Measurements from ENCODE around the gene DHX38.

The DHX38 gene

DNA sequence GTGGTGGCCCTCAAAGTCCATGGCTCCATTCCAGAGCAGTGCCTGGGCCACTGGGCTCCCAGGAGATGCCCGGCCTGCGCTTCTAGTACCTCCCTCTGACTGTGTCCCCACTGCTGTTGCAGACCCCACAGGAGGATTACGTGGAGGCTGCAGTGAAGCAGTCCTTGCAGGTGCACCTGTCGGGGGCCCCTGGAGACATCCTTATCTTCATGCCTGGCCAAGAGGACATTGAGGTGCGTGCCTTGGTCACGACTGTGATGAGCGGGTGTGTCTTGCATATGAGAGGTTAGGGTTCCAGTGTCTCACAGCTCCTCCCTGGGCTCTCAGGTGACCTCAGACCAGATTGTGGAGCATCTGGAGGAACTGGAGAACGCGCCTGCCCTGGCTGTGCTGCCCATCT, 11.3 kb downstream of the DHX38 start:
- Histone ChIP-seq H2AK5ac (ENCODE audit: low read depth, low read length) (no peak overlapping the region), H3K4ac (ENCODE audit: low read length) (no peak overlapping the region), H3K9me3 (replicated peaks in 1 of 2; ENCODE audit: control insufficient read depth in 2 of 2, insufficient read depth in 1 of 2, low read depth in 1 of 2, low read length in 2 of 2) (no peaks in the 10 kb centered on the region), H2BK5ac (ENCODE audit: low read length) (no peak overlapping the region), H3K4me2 (ENCODE audit: insufficient read depth, low read length, poor library complexity, severe bottlenecking) (no peak overlapping the region), H2BK12ac (ENCODE audit: low read length) (no peak overlapping the region), H3K27me3 (ENCODE audit: control insufficient read depth in 3 of 3, insufficient read depth in 3 of 3, low read depth in 1 of 3, low read length in 3 of 3) (no peaks in the 10 kb centered on the region), H3K27ac (replicated peaks; ENCODE audit: low read length) (no peak overlapping the region), H3K79me1 (ENCODE audit: low read depth, low read length) (no peaks in the 10 kb centered on the region), H4K8ac (ENCODE audit: low read depth, low read length) (no peak overlapping the region), H3K36me3 (replicated peaks in 1 of 2; ENCODE audit: control insufficient read depth in 2 of 2, insufficient read depth in 2 of 2, low read length in 2 of 2) (peaks cover 87 to 100% of the 10 kb centered on the region in 2 donors), H3K18ac (ENCODE audit: low read length) (no peak overlapping the region), H2BK120ac (ENCODE audit: low read depth, low read length) (no peak overlapping the region), H4K91ac (ENCODE audit: low read depth, low read length, poor library complexity) (no peak overlapping the region), H2BK15ac (ENCODE audit: low read length) (no peak overlapping the region), H2AFZ (ENCODE audit: low read length) (no peak overlapping the region), H3K4me3 (ENCODE audit: low read length in 2 of 2) (no peak overlapping the region), H3K9ac (ENCODE audit: low read depth, low read length, poor library complexity) (no peak overlapping the region), H3K4me1 (ENCODE audit: control insufficient read depth in 2 of 2, insufficient read depth in 1 of 2, low read depth in 1 of 2, low read length in 2 of 2) (no peaks in the 10 kb centered on the region), H3K14ac (ENCODE audit: low read length) (no peak overlapping the region), H3K23ac (ENCODE audit: low read depth, low read length, poor library complexity) (no peak overlapping the region)
- no CpG with 5 or more reads among the region's 9 CpGs for WGBS, 2 donors (ENCODE audit: extremely low coverage in 2 of 2, insufficient read length in 2 of 2, insufficient replicate concordance in 1 of 2)
- DNase-seq (ENCODE audit: low spot score), result no peak

GRCh38 chr16:72105978-72106377, 12.3 kb downstream of the DHX38 start:
- no peak overlapping the region for H3K23ac ChIP-seq (ENCODE audit: low read depth, low read length, poor library complexity)
- H4K91ac ChIP-seq (ENCODE audit: low read depth, low read length, poor library complexity), result no peak overlapping the region
- WGBS, 2 donors (ENCODE audit: extremely low coverage in 2 of 2, insufficient read length in 2 of 2, insufficient replicate concordance in 1 of 2), result no CpG with 5 or more reads among the region's 12 CpGs
- H3K27ac ChIP-seq (replicated peaks; ENCODE audit: low read length), result no peak overlapping the region
- H3K14ac ChIP-seq (ENCODE audit: low read length), result no peak overlapping the region
- peaks cover 87 to 100% of the 10 kb centered on the region in 2 donors for H3K36me3 ChIP-seq (replicated peaks in 1 of 2; ENCODE audit: control insufficient read depth in 2 of 2, insufficient read depth in 2 of 2, low read length in 2 of 2)
- H3K18ac ChIP-seq (ENCODE audit: low read length), result no peak overlapping the region
- H3K4me1 ChIP-seq (ENCODE audit: control insufficient read depth in 2 of 2, insufficient read depth in 1 of 2, low read depth in 1 of 2, low read length in 2 of 2), result no peaks in the 10 kb centered on the region
- H2BK120ac ChIP-seq (ENCODE audit: low read depth, low read length), result no peak overlapping the region
- H2BK12ac ChIP-seq (ENCODE audit: low read length), result no peak overlapping the region
- H2AK5ac ChIP-seq (ENCODE audit: low read depth, low read length), result no peak overlapping the region
- no peak overlapping the region for H2BK5ac ChIP-seq (ENCODE audit: low read length)
- H3K79me1 ChIP-seq (ENCODE audit: low read depth, low read length), result no peaks in the 10 kb centered on the region
- no peak for DNase-seq (ENCODE audit: low spot score)
- H3K4me3 ChIP-seq (ENCODE audit: low read length in 2 of 2), result no peak overlapping the region
- H3K4ac ChIP-seq (ENCODE audit: low read length), result no peak overlapping the region
- H2AFZ ChIP-seq (ENCODE audit: low read length), result no peak overlapping the region
- H3K4me2 ChIP-seq (ENCODE audit: insufficient read depth, low read length, poor library complexity, severe bottlenecking), result no peak overlapping the region
- H4K8ac ChIP-seq (ENCODE audit: low read depth, low read length), result no peak overlapping the region
- no peak overlapping the region for H2BK15ac ChIP-seq (ENCODE audit: low read length)
- H3K27me3 ChIP-seq (ENCODE audit: control insufficient read depth in 3 of 3, insufficient read depth in 3 of 3, low read depth in 1 of 3, low read length in 3 of 3), result no peaks in the 10 kb centered on the region
- no peaks in the 10 kb centered on the region for H3K9me3 ChIP-seq (replicated peaks in 1 of 2; ENCODE audit: control insufficient read depth in 2 of 2, insufficient read depth in 1 of 2, low read depth in 1 of 2, low read length in 2 of 2)
- no peak overlapping the region for H3K9ac ChIP-seq (ENCODE audit: low read depth, low read length, poor library complexity)

- peaks cover 85 to 100% of the 10 kb centered on the region in 2 donors for H3K36me3 ChIP-seq (replicated peaks in 1 of 2; ENCODE audit: control insufficient read depth in 2 of 2, insufficient read depth in 2 of 2, low read length in 2 of 2)
- no peak overlapping the region for H3K4me2 ChIP-seq (ENCODE audit: insufficient read depth, low read length, poor library complexity, severe bottlenecking)
Measured at GRCh38 chr16:72107371-72107770, 13.7 kb downstream of the DHX38 start.

GRCh38 chr16:72108353-72109102, 14.9 kb downstream of the DHX38 start:
- peaks cover 1 to 4% of the 10 kb centered on the region in 2 donors for H3K4me1 ChIP-seq (ENCODE audit: control insufficient read depth in 2 of 2, insufficient read depth in 1 of 2, low read depth in 1 of 2, low read length in 2 of 2)
- H3K18ac ChIP-seq (ENCODE audit: low read length), result no peak overlapping the region
- no peak overlapping the region for H3K23ac ChIP-seq (ENCODE audit: low read depth, low read length, poor library complexity)
- no peak overlapping the region for H3K9ac ChIP-seq (ENCODE audit: low read depth, low read length, poor library complexity)
- no peak overlapping the region for H3K27ac ChIP-seq (replicated peaks; ENCODE audit: low read length)
- H2AK5ac ChIP-seq (ENCODE audit: low read depth, low read length), result no peak overlapping the region
- H3K36me3 ChIP-seq (replicated peaks in 1 of 2; ENCODE audit: control insufficient read depth in 2 of 2, insufficient read depth in 2 of 2, low read length in 2 of 2), result peaks cover 79 to 100% of the 10 kb centered on the region in 2 donors
- no CpG with 5 or more reads among the region's 16 CpGs for WGBS, 2 donors (ENCODE audit: extremely low coverage in 2 of 2, insufficient read length in 2 of 2, insufficient replicate concordance in 1 of 2)
- no peak overlapping the region for H2BK5ac ChIP-seq (ENCODE audit: low read length)
- H3K4ac ChIP-seq (ENCODE audit: low read length), result no peak overlapping the region
- no peak overlapping the region for H3K4me2 ChIP-seq (ENCODE audit: insufficient read depth, low read length, poor library complexity, severe bottlenecking)
- no peak overlapping the region for H2AFZ ChIP-seq (ENCODE audit: low read length)
- H3K27me3 ChIP-seq (ENCODE audit: control insufficient read depth in 3 of 3, insufficient read depth in 3 of 3, low read depth in 1 of 3, low read length in 3 of 3), result no peaks in the 10 kb centered on the region
- no peaks in the 10 kb centered on the region for H3K9me3 ChIP-seq (replicated peaks in 1 of 2; ENCODE audit: control insufficient read depth in 2 of 2, insufficient read depth in 1 of 2, low read depth in 1 of 2, low read length in 2 of 2)
- H4K8ac ChIP-seq (ENCODE audit: low read depth, low read length), result peak overlapping the region; percentile 49
- no peak overlapping the region for H2BK120ac ChIP-seq (ENCODE audit: low read depth, low read length)
- no peak overlapping the region for H2BK15ac ChIP-seq (ENCODE audit: low read length)
- no peaks in the 10 kb centered on the region for H3K79me1 ChIP-seq (ENCODE audit: low read depth, low read length)
- DNase-seq (ENCODE audit: low spot score), result no peak
- H3K4me3 ChIP-seq (ENCODE audit: low read length in 2 of 2), result no peak overlapping the region
- no peak overlapping the region for H4K91ac ChIP-seq (ENCODE audit: low read depth, low read length, poor library complexity)
- no peak overlapping the region for H2BK12ac ChIP-seq (ENCODE audit: low read length)
- no peak overlapping the region for H3K14ac ChIP-seq (ENCODE audit: low read length)

More at GRCh38 chr16:72107371-72107770, 13.7 kb downstream of the DHX38 start:
- no peak overlapping the region for H3K27ac ChIP-seq (replicated peaks; ENCODE audit: low read length)
- H3K27me3 ChIP-seq (ENCODE audit: control insufficient read depth in 3 of 3, insufficient read depth in 3 of 3, low read depth in 1 of 3, low read length in 3 of 3), result no peaks in the 10 kb centered on the region
- no CpG with 5 or more reads among the region's 17 CpGs for whole genome bisulfite sequencing, 2 donors (ENCODE audit: extremely low coverage in 2 of 2, insufficient read length in 2 of 2, insufficient replicate concordance in 1 of 2)
- H3K18ac ChIP-seq (ENCODE audit: low read length), result no peak overlapping the region
- H3K14ac ChIP-seq (ENCODE audit: low read length), result no peak overlapping the region
- H3K9ac ChIP-seq (ENCODE audit: low read depth, low read length, poor library complexity), result no peak overlapping the region
- H2BK15ac ChIP-seq (ENCODE audit: low read length), result no peak overlapping the region
- H2BK12ac ChIP-seq (ENCODE audit: low read length), result no peak overlapping the region
- no peak overlapping the region for H2BK120ac ChIP-seq (ENCODE audit: low read depth, low read length)
- no peak overlapping the region for H4K8ac ChIP-seq (ENCODE audit: low read depth, low read length)
- no peak overlapping the region for H2BK5ac ChIP-seq (ENCODE audit: low read length)
- no peaks in the 10 kb centered on the region for H3K9me3 ChIP-seq (replicated peaks in 1 of 2; ENCODE audit: control insufficient read depth in 2 of 2, insufficient read depth in 1 of 2, low read depth in 1 of 2, low read length in 2 of 2)
- H3K4me3 ChIP-seq (ENCODE audit: low read length in 2 of 2), result no peak overlapping the region
- no peak for DNase-seq (ENCODE audit: low spot score)
- H3K4me1 ChIP-seq (ENCODE audit: control insufficient read depth in 2 of 2, insufficient read depth in 1 of 2, low read depth in 1 of 2, low read length in 2 of 2), result peaks cover 1 to 4% of the 10 kb centered on the region in 2 donors
- H3K4ac ChIP-seq (ENCODE audit: low read length), result no peak overlapping the region
- H4K91ac ChIP-seq (ENCODE audit: low read depth, low read length, poor library complexity), result no peak overlapping the region
- H3K79me1 ChIP-seq (ENCODE audit: low read depth, low read length), result no peaks in the 10 kb centered on the region
- H2AFZ ChIP-seq (ENCODE audit: low read length), result no peak overlapping the region
- H3K23ac ChIP-seq (ENCODE audit: low read depth, low read length, poor library complexity), result no peak overlapping the region
- no peak overlapping the region for H2AK5ac ChIP-seq (ENCODE audit: low read depth, low read length)
